Purkinje cell (primary cell): ENCODE data around the gene SMARCAD1. TPM values are rescaled to one million over a fixed set of nuclear protein-coding genes. Genes with fewer than 3 reads are reported as not detected.

Source experiments
- polyA plus RNA-seq: library from polyadenylated mRNA; unstranded; fragments of >200 nt; fragmentation: Nextera tagmentation; gene quantifications from 2 replicates; pipeline ENCODE4 v1.2.1, GENCODE V29; 2014

SMARCAD1 gene
- polyA plus RNA-seq, result 17.0 and 18.9 TPM in 2 replicates

GRCh38 chr4:94207469-94208224 is at the start of gene SMARCAD1:
TSS of gene SMARCAD1 (plus strand) at chr4:94207865. CDS start at chr4:94208395, 530 bp downstream.

Other genes with a start within 250 kb of the SMARCAD1 start
- gene HPGDS, start 135.0 kb downstream of the SMARCAD1 start, polyA plus RNA-seq, result 2.2 TPM in 1 of 2 replicates, not detected in the other
- 13.1 and 17.6 TPM in 2 replicates for gene PDLIM5, start 244.1 kb downstream of the SMARCAD1 start, polyA plus RNA-seq